Loucy (cell line): ENCODE measurements around the gene RAB40B.

ENCODE experiments used
- H2AFZ ChIP-seq: fragments of 200-600 bp; sonication (generic); 2 replicates; pipeline ENCODE4 v1.6.0; 2016; ENCODE audit warnings: antibody characterized with exemption, mild to moderate bottlenecking, low read length, moderate library complexity
- H3F3A ChIP-seq: fragments of 200-600 bp; 2 replicates; pipeline ENCODE4 v1.6.0; 2016; ENCODE audit warnings: antibody characterized with exemption, low read depth, mild to moderate bottlenecking
- H3K27me3 ChIP-seq: fragments of 200-600 bp; sonication (generic); 2 replicates; pipeline ENCODE4 v1.6.1; 2014; ENCODE audit warnings: low read length, mild to moderate bottlenecking; ENCODE audit not compliant: insufficient read depth, poor library complexity, severe bottlenecking
- H3K36me3 ChIP-seq: fragments of 200-600 bp; sonication (generic); 2 replicates; pipeline ENCODE4 v1.6.1; 2016; ENCODE audit warnings: low read length; ENCODE audit not compliant: insufficient read depth
- H3K4me1 ChIP-seq: fragments of 200-600 bp; sonication (generic); 2 replicates; pipeline ENCODE4 v1.5.1; 2014; ENCODE audit warnings: low read length, mild to moderate bottlenecking; ENCODE audit not compliant: insufficient read depth, poor library complexity, severe bottlenecking
- H3K4me2 ChIP-seq: fragments of 200-600 bp; sonication (generic); 2 replicates; pipeline ENCODE4 v1.6.0; 2014; ENCODE audit warnings: antibody characterized with exemption, low read length, low read depth, mild to moderate bottlenecking; ENCODE audit not compliant: poor library complexity, severe bottlenecking
- H3K4me3 ChIP-seq: fragments of 200-600 bp; sonication (generic); 2 replicates; pipeline ENCODE4 v1.5.1; 2014; ENCODE audit warnings: low read length, mild to moderate bottlenecking, mixed read lengths; ENCODE audit not compliant: poor library complexity, severe bottlenecking
- H3K79me2 ChIP-seq: fragments of 200-600 bp; sonication (generic); 2 replicates; pipeline ENCODE4 v1.6.1; 2014; ENCODE audit warnings: low read length; ENCODE audit not compliant: insufficient read depth
- H3K9ac ChIP-seq: fragments of 200-600 bp; sonication (generic); 2 replicates; pipeline ENCODE4 v1.6.0; 2014; ENCODE audit warnings: mild to moderate bottlenecking, low read depth, low read length, moderate library complexity; ENCODE audit not compliant: poor library complexity, severe bottlenecking
- H3K9me2 ChIP-seq: fragments of 200-600 bp; sonication (generic); replicated peaks from 2 replicates; pipeline ENCODE4 v1.6.1; 2016; ENCODE audit warnings: low read depth, low read length, mixed read lengths
- H3K9me3 ChIP-seq: fragments of 200-600 bp; sonication (generic); 2 replicates; pipeline ENCODE4 v1.6.1; 2014; ENCODE audit warnings: mild to moderate bottlenecking, antibody characterized with exemption, low read length, low read depth; ENCODE audit not compliant: insufficient read depth
- H4K20me1 ChIP-seq: fragments of 200-600 bp; sonication (generic); 2 replicates; pipeline ENCODE4 v1.6.0; 2014; ENCODE audit warnings: antibody characterized with exemption, low read length, mild to moderate bottlenecking; ENCODE audit not compliant: insufficient read depth, poor library complexity, severe bottlenecking
- EZH2phosphoT487 ChIP-seq: fragments of 200-600 bp; IDR thresholded peaks from 2 replicates; pipeline ENCODE4 v1.6.1; 2018; ENCODE audit warnings: antibody characterized with exemption, mild to moderate bottlenecking, moderate library complexity, borderline replicate concordance
- TF ChIP-seq, protein P1 (sequence below): fragments of 200-600 bp; sonication (generic); conservative IDR thresholded peaks from 2 replicates; pipeline ENCODE4 v1.5.1; 2014; ENCODE audit warnings: mild to moderate bottlenecking, antibody characterized with exemption, low read length

Gene RAB40B

DNA sequence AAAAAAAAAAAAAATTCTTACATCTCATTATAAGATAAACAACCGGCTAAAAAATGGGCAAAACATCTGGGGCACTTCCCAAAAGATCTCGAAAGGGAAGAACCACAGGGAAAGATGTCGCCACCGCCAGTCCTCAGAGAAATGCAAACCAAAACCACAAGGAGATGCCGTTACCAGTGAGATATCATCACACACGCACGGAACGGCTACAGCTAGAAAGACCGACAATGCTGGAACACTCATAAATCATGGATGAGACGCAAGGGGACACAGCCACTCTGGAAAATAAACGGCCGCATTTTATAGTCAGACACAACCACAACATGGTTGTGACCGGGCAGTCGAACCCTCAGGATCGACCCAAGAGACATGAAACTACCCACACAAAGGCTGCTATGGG lies 74.8 kb downstream of the RAB40B start:
- no peak for TF ChIP-seq EZH2phosphoT487
- Histone ChIP-seq H3K9ac (no peak overlapping the region), H3K9me2 (no peaks in the 10 kb centered on the region), H3K36me3 (peaks cover 86% of the 10 kb centered on the region; the same call in 1 of the 2 replicates), H3K79me2 (peaks cover 5% of the 10 kb centered on the region; the same call in 1 of the 2 replicates), H3K4me3 (no peak overlapping the region), H3K4me1 (no peaks in the 10 kb centered on the region), H2AFZ (no peak overlapping the region), H3K27me3 (no peaks in the 10 kb centered on the region), H4K20me1 (peaks cover 3% of the 10 kb centered on the region), H3F3A (no peaks in the 10 kb centered on the region), H3K9me3 (no peaks in the 10 kb centered on the region), H3K4me2 (no peak overlapping the region)

- H3K4me2 ChIP-seq, result no peak overlapping the region
- H3K4me3 ChIP-seq, result no peak overlapping the region
- H3F3A ChIP-seq, result no peaks in the 10 kb centered on the region
- no peaks in the 10 kb centered on the region for H3K4me1 ChIP-seq
- H3K36me3 ChIP-seq, result peaks cover 89% of the 10 kb centered on the region; the same call in 1 of the 2 replicates
- no peaks in the 10 kb centered on the region for H4K20me1 ChIP-seq
- no peaks in the 10 kb centered on the region for H3K79me2 ChIP-seq
- H2AFZ ChIP-seq, result no peak overlapping the region
- H3K9me2 ChIP-seq, result no peaks in the 10 kb centered on the region
- TF ChIP-seq EZH2phosphoT487, result no peak
- TF ChIP-seq, protein P1, sequence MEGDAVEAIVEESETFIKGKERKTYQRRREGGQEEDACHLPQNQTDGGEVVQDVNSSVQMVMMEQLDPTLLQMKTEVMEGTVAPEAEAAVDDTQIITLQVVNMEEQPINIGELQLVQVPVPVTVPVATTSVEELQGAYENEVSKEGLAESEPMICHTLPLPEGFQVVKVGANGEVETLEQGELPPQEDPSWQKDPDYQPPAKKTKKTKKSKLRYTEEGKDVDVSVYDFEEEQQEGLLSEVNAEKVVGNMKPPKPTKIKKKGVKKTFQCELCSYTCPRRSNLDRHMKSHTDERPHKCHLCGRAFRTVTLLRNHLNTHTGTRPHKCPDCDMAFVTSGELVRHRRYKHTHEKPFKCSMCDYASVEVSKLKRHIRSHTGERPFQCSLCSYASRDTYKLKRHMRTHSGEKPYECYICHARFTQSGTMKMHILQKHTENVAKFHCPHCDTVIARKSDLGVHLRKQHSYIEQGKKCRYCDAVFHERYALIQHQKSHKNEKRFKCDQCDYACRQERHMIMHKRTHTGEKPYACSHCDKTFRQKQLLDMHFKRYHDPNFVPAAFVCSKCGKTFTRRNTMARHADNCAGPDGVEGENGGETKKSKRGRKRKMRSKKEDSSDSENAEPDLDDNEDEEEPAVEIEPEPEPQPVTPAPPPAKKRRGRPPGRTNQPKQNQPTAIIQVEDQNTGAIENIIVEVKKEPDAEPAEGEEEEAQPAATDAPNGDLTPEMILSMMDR, result no peak
- no peaks in the 10 kb centered on the region for H3K9me3 ChIP-seq
- H3K9ac ChIP-seq, result no peak overlapping the region
- no peaks in the 10 kb centered on the region for H3K27me3 ChIP-seq
Observed at GRCh38 chr17:82619641-82620040, 78.9 kb downstream of the RAB40B start.

DNA sequence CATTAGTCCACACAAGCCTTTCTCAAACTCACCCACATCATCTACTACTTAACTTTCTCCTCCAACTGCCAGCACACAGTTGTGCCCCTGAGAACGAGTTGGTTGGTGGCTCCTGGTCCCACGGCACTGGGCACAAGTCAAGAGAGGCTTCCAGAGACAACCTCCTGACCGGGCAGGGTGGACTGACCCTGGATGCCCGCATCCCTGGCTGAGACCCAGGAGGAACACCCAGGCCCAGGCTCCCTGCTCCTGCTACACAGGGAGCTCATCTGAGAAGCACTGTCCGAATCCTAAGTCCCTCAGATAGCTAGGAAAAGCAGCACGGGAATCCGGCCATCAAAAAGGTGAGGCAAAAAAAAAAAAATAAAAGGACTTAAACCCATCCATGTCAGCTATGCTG lies 79.3 kb downstream of the RAB40B start:
- Histone ChIP-seq H3K9ac (no peak overlapping the region), H3K27me3 (no peaks in the 10 kb centered on the region), H3K36me3 (peaks cover 90% of the 10 kb centered on the region; the same call in 1 of the 2 replicates), H4K20me1 (no peaks in the 10 kb centered on the region), H3K4me3 (no peak overlapping the region), H3K9me3 (no peaks in the 10 kb centered on the region), H3F3A (no peaks in the 10 kb centered on the region), H3K4me2 (no peak overlapping the region), H3K79me2 (no peaks in the 10 kb centered on the region), H3K9me2 (no peaks in the 10 kb centered on the region), H3K4me1 (no peaks in the 10 kb centered on the region), H2AFZ (no peak overlapping the region)
- TF ChIP-seq, protein P1, result no peak
- no peak for TF ChIP-seq EZH2phosphoT487

DNA sequence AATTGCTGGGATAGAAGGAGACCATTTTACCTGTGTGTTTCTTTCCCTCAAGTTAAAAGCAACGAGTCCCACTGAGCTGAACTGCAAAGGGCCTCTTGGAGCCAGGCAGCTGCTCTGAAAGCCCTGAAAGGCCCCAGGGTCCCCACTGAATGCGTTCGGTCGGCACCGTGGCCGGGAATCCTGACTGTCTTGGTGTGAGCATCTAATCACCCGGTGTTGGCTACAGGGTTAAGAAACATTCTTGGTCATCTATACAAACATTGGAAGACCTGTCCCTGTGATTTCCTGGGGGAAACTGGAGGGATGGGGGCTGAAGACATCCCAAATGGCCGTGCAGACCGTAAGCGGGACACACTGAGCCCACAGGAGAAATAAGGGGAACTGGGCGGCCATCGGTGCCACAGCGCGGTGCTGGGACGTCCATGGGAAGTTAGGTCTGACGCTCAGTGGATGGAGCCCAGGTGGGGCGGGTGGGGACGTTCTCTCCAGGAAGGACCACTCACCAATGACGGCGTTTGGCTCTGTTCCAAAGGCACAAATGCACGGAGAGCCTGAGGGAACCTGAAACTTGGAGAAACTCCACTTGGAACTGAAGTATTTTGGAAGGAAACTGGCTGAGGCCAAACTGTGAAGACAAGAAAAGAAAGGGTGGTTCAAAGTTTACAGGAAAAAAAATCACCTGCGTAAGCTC lies 82.3 kb downstream of the RAB40B start:
- Histone ChIP-seq H3K4me3 (no peak overlapping the region), H2AFZ (no peak overlapping the region), H4K20me1 (no peaks in the 10 kb centered on the region), H3K9me2 (no peaks in the 10 kb centered on the region), H3K27me3 (no peaks in the 10 kb centered on the region), H3K79me2 (no peaks in the 10 kb centered on the region), H3F3A (no peaks in the 10 kb centered on the region; the same call in 1 of the 2 replicates), H3K9me3 (no peaks in the 10 kb centered on the region), H3K4me2 (no peak overlapping the region), H3K36me3 (peaks cover 76% of the 10 kb centered on the region; the same call in 1 of the 2 replicates), H3K9ac (no peak overlapping the region), H3K4me1 (no peaks in the 10 kb centered on the region)
- TF ChIP-seq, protein P1, result no peak
- no peak for TF ChIP-seq EZH2phosphoT487
